ENCODE data around the gene HTR1B.

HTR1B gene

DNA sequence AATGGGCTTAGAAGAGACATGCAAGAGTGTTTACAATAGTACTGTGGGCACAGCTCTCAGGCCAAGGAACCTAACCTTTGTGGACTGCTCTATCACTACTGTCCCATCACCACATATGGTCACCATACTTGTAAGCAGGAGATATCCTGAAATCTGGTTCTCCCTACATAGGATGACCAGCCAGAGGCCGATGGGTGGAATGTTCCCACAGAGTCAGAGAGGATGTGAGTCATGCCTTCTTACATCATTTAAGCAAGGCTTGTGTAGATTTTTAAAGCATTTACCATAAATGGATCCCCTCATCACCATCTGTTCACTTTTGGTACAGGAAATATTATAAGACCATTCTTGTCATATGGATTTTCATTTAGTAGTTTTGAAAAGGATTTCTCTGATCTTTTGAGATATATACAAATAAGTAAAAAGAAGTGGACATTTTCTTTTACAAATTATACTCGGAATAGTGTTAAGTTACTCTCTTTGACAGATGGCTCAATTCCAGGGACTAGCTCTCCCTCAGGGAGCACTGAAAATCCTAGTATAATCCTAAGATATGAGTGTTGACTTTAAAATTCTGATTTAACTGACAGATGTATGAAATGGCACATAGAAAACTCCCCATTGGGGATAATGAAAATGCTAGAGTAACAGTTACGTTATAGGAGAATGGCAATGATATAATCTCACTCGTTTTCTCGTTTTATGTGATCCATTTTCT lies 6.6 kb downstream of the HTR1B start:
- no peak overlapping the region for H3K27ac ChIP-seq
- H3K27me3 ChIP-seq, result no peaks in the 10 kb centered on the region
- H3K4me3 ChIP-seq, result no peak overlapping the region
- H3K9ac ChIP-seq, result no peak overlapping the region
- H3K9me3 ChIP-seq, result no peaks in the 10 kb centered on the region
- no peaks in the 10 kb centered on the region for H3K36me3 ChIP-seq
- H4K20me1 ChIP-seq, result no peaks in the 10 kb centered on the region
- TF ChIP-seq Cebpa-rat (IDR thresholded peaks at IDR 0.05), result no peak
- no peaks in the 10 kb centered on the region for H3K4me1 ChIP-seq
- H3K4me2 ChIP-seq, result no peak overlapping the region

GRCh38 chr6:77455271-77455670 lies 8.0 kb downstream of the HTR1B start:
- H3K27ac ChIP-seq, result no peak overlapping the region
- no peaks in the 10 kb centered on the region for H3K36me3 ChIP-seq
- no peaks in the 10 kb centered on the region for H3K4me1 ChIP-seq
- TF ChIP-seq Cebpa-rat (IDR thresholded peaks at IDR 0.05), result no peak
- H3K9ac ChIP-seq, result no peak overlapping the region
- no peak overlapping the region for H3K4me3 ChIP-seq
- no peaks in the 10 kb centered on the region for H3K27me3 ChIP-seq
- no peaks in the 10 kb centered on the region for H3K9me3 ChIP-seq
- H3K4me2 ChIP-seq, result no peak overlapping the region
- H4K20me1 ChIP-seq, result no peaks in the 10 kb centered on the region

DNA sequence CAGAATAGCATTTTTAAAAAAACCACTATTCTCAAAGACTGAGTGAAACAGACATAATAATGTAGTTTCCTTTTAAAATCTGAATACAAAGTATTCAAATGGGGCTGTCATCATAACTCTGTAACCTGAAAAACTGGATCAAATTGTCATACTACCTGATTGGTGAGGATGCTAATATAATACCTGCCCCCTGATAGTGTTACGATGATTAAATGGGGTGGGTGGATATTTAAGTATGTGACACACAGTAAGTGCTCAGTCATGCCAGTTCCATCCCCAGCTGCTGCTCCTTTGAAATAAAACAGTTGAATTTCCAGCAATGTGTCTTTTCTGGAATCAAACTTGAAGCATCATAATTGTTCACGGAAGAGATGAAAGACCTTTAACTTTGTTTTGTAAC lies 8.9 kb downstream of the HTR1B start:
- H4K20me1 ChIP-seq, result no peaks in the 10 kb centered on the region
- H3K27me3 ChIP-seq, result no peaks in the 10 kb centered on the region
- no peak overlapping the region for H3K27ac ChIP-seq
- no peak overlapping the region for H3K9ac ChIP-seq
- H3K4me2 ChIP-seq, result no peak overlapping the region
- no peak for TF ChIP-seq Cebpa-rat (IDR thresholded peaks at IDR 0.05)
- H3K9me3 ChIP-seq, result no peaks in the 10 kb centered on the region
- no peaks in the 10 kb centered on the region for H3K36me3 ChIP-seq
- no peak overlapping the region for H3K4me3 ChIP-seq
- H3K4me1 ChIP-seq, result no peaks in the 10 kb centered on the region

GRCh38 chr6:77451466-77451865 lies 11.8 kb downstream of the HTR1B start:
- H3K27ac ChIP-seq, result no peak overlapping the region
- H3K9me3 ChIP-seq, result no peaks in the 10 kb centered on the region
- H3K4me2 ChIP-seq, result no peak overlapping the region
- H3K27me3 ChIP-seq, result no peaks in the 10 kb centered on the region
- no peak overlapping the region for H3K9ac ChIP-seq
- no peaks in the 10 kb centered on the region for H4K20me1 ChIP-seq
- H3K4me1 ChIP-seq, result no peaks in the 10 kb centered on the region
- H3K36me3 ChIP-seq, result no peaks in the 10 kb centered on the region
- TF ChIP-seq Cebpa-rat (IDR thresholded peaks at IDR 0.05), result no peak
- H3K4me3 ChIP-seq, result no peak overlapping the region

DNA sequence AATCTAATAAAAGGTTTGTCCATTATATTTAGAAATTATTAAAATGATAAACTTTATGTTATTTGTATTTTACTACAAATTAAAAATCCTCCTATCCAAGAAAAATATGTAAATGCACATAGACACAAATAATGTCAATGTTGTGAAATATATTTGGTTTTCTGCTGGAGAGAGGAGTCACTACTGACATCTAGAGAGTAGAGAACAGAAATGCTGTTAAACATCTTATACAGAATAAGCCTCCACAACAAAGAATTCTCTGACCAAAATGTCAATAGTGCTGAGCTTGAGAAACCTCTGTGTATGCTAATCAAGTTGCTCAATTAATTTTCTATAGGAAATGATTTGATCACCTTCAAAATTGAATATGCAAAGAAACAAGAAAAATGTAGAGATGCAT lies 12.4 kb downstream of the HTR1B start:
- Histone ChIP-seq H3K4me3 (no peak overlapping the region), H3K36me3 (no peaks in the 10 kb centered on the region), H3K4me2 (no peak overlapping the region), H3K9me3 (no peaks in the 10 kb centered on the region), H3K4me1 (no peaks in the 10 kb centered on the region), H3K27me3 (no peaks in the 10 kb centered on the region), H3K9ac (no peak overlapping the region), H3K27ac (no peak overlapping the region), H4K20me1 (no peaks in the 10 kb centered on the region)
- no peak for TF ChIP-seq Cebpa-rat (IDR thresholded peaks at IDR 0.05)

DNA sequence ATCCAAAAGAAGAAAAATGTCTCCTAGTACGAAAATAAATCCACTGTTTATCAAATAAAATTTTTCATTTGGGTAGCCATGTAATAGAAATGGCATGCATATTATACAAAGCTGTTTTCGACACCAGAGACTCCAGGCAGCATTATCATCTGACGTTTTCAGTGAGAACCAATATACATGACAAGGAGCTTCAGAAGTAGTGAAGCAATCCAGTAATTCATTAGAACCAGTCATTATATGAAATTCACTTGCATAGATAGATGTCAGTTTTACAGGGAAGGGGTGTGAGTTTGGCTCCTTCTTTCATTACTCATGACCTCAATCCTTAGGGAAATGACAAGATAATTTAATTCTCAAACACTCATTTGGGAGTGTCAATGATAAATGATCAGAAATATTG lies 14.7 kb downstream of the HTR1B start:
- H3K4me2 ChIP-seq, result no peak overlapping the region
- no peaks in the 10 kb centered on the region for H4K20me1 ChIP-seq
- H3K4me1 ChIP-seq, result no peaks in the 10 kb centered on the region
- TF ChIP-seq Cebpa-rat (IDR thresholded peaks at IDR 0.05), result no peak
- H3K9me3 ChIP-seq, result no peaks in the 10 kb centered on the region
- no peak overlapping the region for H3K27ac ChIP-seq
- no peaks in the 10 kb centered on the region for H3K27me3 ChIP-seq
- no peaks in the 10 kb centered on the region for H3K36me3 ChIP-seq
- H3K9ac ChIP-seq, result no peak overlapping the region
- H3K4me3 ChIP-seq, result no peak overlapping the region

DNA sequence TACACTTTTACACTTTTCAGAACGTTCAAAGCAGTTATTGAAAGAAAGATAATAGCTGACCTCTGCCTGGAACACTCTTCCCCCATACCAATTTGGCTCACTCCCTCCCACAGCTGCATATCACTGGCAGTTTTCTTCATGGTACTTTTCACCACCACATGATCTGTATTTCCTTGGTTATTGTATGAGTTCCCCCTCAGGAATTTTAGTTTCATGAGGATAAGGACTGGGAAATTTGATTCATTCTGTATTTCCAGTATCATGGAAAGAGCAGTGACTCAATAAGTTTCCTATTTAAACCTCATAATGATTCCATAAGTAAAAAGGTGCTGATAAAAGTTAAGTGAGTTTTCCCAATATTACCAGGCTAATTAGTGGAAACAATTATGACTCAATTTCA lies 16.0 kb downstream of the HTR1B start:
- no peak overlapping the region for H3K4me3 ChIP-seq
- H3K4me2 ChIP-seq, result no peak overlapping the region
- no peaks in the 10 kb centered on the region for H3K36me3 ChIP-seq
- H4K20me1 ChIP-seq, result no peaks in the 10 kb centered on the region
- no peak overlapping the region for H3K27ac ChIP-seq
- no peaks in the 10 kb centered on the region for H3K27me3 ChIP-seq
- no peak overlapping the region for H3K9ac ChIP-seq
- H3K4me1 ChIP-seq, result no peaks in the 10 kb centered on the region
- no peaks in the 10 kb centered on the region for H3K9me3 ChIP-seq
- TF ChIP-seq Cebpa-rat (IDR thresholded peaks at IDR 0.05), result no peak

GRCh38 chr6:77446249-77446648 lies 17.0 kb downstream of the HTR1B start:
- H3K9me3 ChIP-seq, result no peaks in the 10 kb centered on the region

GRCh38 chr6:77445214-77445613 lies 18.1 kb downstream of the HTR1B start:
- Histone ChIP-seq H4K20me1 (no peaks in the 10 kb centered on the region), H3K4me1 (0 out of 2 replicates have a peak, but pooled peaks cover 4% of the 10 kb centered on the region), H3K9me3 (no peaks in the 10 kb centered on the region), H3K4me3 (no peak overlapping the region), H3K36me3 (no peaks in the 10 kb centered on the region), H3K9ac (no peak overlapping the region), H3K4me2 (no peak overlapping the region), H3K27ac (no peak overlapping the region), H3K27me3 (no peaks in the 10 kb centered on the region)
- TF ChIP-seq Cebpa-rat (IDR thresholded peaks at IDR 0.05), result no peak

More at GRCh38 chr6:77446249-77446648, 17.0 kb downstream of the HTR1B start:
- no peak overlapping the region for H3K4me3 ChIP-seq
- no peaks in the 10 kb centered on the region for H3K27me3 ChIP-seq
- no peaks in the 10 kb centered on the region for H3K4me1 ChIP-seq
- no peak overlapping the region for H3K27ac ChIP-seq
- H3K9ac ChIP-seq, result no peak overlapping the region
- H4K20me1 ChIP-seq, result no peaks in the 10 kb centered on the region
- H3K36me3 ChIP-seq, result no peaks in the 10 kb centered on the region
- no peak overlapping the region for H3K4me2 ChIP-seq
- no peak for TF ChIP-seq Cebpa-rat (IDR thresholded peaks at IDR 0.05)

DNA sequence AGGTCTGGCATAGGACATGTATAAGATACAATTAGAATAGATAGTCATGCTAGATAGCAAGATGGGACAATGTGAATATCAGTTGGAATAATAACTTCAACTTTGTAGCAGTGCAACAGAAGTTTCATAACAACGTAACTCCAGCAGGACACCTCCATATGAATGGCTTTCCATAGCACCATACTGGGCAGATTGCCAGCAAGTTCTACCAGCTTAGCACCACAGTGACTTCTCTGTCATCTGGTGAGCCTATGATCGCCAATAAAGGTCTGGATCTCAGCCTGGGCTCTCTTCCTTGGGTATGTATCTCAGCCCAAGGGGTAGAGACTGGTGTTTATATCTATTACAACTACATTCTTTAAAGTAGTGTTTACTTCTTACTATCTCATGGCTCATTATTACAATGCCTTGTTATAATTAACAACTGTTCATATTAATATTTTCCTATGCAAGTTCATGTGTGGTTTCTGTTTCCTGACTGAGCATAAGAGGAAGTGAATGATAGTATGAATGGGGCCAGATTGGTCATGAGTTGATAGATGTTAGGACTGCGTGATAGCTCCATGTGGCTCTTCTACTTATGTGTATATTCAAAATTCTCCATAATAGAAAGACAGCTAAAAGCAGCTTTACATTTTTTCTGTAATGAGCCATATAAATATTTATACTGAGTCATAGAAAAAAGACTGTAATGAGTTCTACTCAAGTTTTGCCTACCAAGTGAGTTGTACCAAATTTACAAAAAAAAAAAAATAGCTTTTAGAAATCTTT lies 22.9 kb downstream of the HTR1B start:
- no peak for TF ChIP-seq Cebpa-rat (IDR thresholded peaks at IDR 0.05)
- H3K36me3 ChIP-seq, result no peaks in the 10 kb centered on the region
- H3K27me3 ChIP-seq, result no peaks in the 10 kb centered on the region
- H4K20me1 ChIP-seq, result no peaks in the 10 kb centered on the region
- H3K4me2 ChIP-seq, result no peak overlapping the region
- no peak overlapping the region for H3K27ac ChIP-seq
- no peak overlapping the region for H3K4me3 ChIP-seq
- H3K9ac ChIP-seq, result no peak overlapping the region
- no peaks in the 10 kb centered on the region for H3K9me3 ChIP-seq
- H3K4me1 ChIP-seq, result 0 out of 2 replicates have a peak, but pooled peaks cover 4% of the 10 kb centered on the region
